AG04449 (cell line): ENCODE measurements around the gene LDLRAD3.

Experiments used
- CTCF ChIA-PET: fragments of 350-600 bp; formaldehyde crosslinking; extraction: SDS; loops from one replicate; lab custom pipeline; 2021; ENCODE audit warnings: antibody characterized with exemption; lab: Yijun Ruan, JAX
- POLR2A ChIA-PET: fragments of 400-600, 350-600 bp; formaldehyde crosslinking; extraction: SDS; loops from one replicate; lab custom pipeline; 2020; ENCODE audit warnings: antibody characterized with exemption, inconsistent platforms; lab: Yijun Ruan, JAX
- DNase-seq: peaks from one replicate; pipeline ENCODE4 v3.0.0-alpha.2; 2010; ENCODE audit warnings: low read depth, low spot score
- H3K4me3 ChIP-seq: 2 replicates; pipeline ENCODE4 v1.5.1; 2011; ENCODE audit warnings: low read depth, mild to moderate bottlenecking, control low read depth, low read length
- CTCF ChIP-seq: IDR thresholded peaks from one replicate; pipeline ENCODE4 v1.5.1; 2011; ENCODE audit warnings: mild to moderate bottlenecking, moderate library complexity, low read length, control low read depth, inconsistent platforms; ENCODE audit not compliant: insufficient read depth; ENCODE audit errors: missing control alignments

Gene LDLRAD3

GRCh38 chr11:36127550-36127949 lies 183.7 kb downstream of the LDLRAD3 start:
- DNase-seq = no peak
- ChIA-PET POLR2A (no interaction called here), CTCF (interaction anchor here (0.7 to 2.6 kb wide), 7 partner anchors 8 to 512 kb away, joined by 3 to 15 read pairs (median 4); no protein-coding TSS in a partner anchor)
- no peak for TF ChIP-seq CTCF
- no peak overlapping the region for H3K4me3 ChIP-seq

DNA sequence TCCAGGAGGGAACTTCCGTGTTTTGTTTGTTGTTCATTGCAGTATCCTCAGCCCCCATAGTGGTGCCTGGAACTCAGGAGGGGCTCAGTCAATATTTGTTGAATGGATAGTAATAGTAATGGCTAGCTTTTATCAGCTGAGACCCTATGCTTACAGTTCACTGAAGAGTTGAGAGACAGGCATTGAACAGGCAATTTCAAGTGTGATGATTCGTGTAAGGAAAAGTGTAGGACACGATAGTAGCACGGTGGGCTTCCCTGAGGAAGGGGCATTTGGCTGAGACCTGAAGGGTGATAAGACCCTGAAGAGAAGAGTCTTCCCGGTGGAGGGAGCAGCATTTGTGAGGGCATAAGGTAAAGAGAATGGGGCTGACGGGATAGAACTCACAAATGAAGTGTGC lies 186.1 kb downstream of the LDLRAD3 start:
- POLR2A ChIA-PET = no interaction called here
- DNase-seq = no peak
- no peak overlapping the region for H3K4me3 ChIP-seq
- CTCF ChIA-PET = interaction anchor here (1.0 to 6.4 kb wide), 10 partner anchors 10 to 307 kb away, joined by 3 to 60 read pairs (median 6); no protein-coding TSS in a partner anchor
- TF ChIP-seq CTCF = no peak

- no peak overlapping the region for H3K4me3 ChIP-seq
- TF ChIP-seq CTCF = no peak
- DNase-seq = no peak
- CTCF ChIA-PET = interaction anchor here (1.0 to 6.4 kb wide), 12 partner anchors 10 to 308 kb away, joined by 3 to 60 read pairs (median 8); no protein-coding TSS in a partner anchor
- POLR2A ChIA-PET = no interaction called here
Measured at GRCh38 chr11:36130401-36130800, 186.5 kb downstream of the LDLRAD3 start.

DNA sequence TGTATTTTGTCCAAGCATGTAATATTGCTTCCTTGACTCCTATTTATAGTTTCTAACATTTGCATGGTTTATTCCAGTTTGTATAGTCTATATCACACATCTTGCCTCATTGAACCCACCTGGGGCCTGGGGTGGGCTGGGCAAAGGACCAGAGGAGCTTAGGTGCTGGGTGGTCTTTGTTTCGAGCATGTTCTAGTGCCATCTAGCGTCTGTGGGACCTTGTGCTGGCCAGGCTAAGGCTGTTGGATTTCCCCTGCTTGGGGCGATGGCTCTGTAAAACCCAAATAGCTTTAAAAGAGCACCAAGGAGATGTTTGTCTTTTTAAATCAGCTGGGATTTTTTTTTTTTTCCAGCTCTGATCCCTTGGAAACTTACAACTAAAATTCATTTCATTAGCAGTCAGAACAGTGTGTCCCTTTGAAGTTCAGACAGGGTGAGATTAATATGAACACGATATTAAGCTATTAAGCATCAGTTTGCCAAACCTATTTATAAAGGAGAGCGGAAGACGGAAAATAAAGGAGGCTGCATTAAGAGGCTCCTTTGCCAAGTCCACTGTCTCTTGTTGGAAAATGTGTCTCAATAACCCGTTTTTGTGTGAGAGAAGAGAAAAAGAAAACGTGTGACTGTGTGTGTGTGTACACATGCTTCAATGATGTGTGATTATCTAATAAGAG lies 188.0 kb downstream of the LDLRAD3 start:
- ChIA-PET CTCF (interaction anchor here (0.7 to 6.4 kb wide), 36 partner anchors 9 to 516 kb away, joined by 3 to 60 read pairs (median 4); no protein-coding TSS in a partner anchor), POLR2A (no interaction called here)
- no peak for DNase-seq
- no peak overlapping the region for H3K4me3 ChIP-seq
- TF ChIP-seq CTCF = peak; percentile 76

- no peak for DNase-seq
- POLR2A ChIA-PET = no interaction called here
- CTCF ChIA-PET = interaction anchor here (0.6 to 6.4 kb wide), 5 partner anchors 10 to 310 kb away, joined by 3 to 60 read pairs (median 15); no protein-coding TSS in a partner anchor
- H3K4me3 ChIP-seq = no peak overlapping the region
- no peak for TF ChIP-seq CTCF
Measured at GRCh38 chr11:36132940-36133339, 189.1 kb downstream of the LDLRAD3 start.

- no peak overlapping the region for H3K4me3 ChIP-seq
- ChIA-PET CTCF (interaction anchor here (0.7 to 6.4 kb wide), 3 partner anchors 14 to 312 kb away, joined by 3 to 60 read pairs (median 4); no protein-coding TSS in a partner anchor), POLR2A (no interaction called here)
- DNase-seq = no peak
- no peak for TF ChIP-seq CTCF
Measured at GRCh38 chr11:36135076-36135475, 191.2 kb downstream of the LDLRAD3 start.
